ENCODE measurements around the gene HEATR5A. TPM values are rescaled to one million over a fixed set of nuclear protein-coding genes. Genes with fewer than 3 reads are reported as not detected.

HEATR5A gene
- total and polyA plus RNA-seq, 2 of the 13 experiments (the other 11 are each of a cell fraction or from before 2014, with no cell fraction given): 36.4 to 105 TPM

GRCh38 chr14:31256534-31257243, 163.7 kb downstream of the HEATR5A start (continued):
- TF ChIP-seq, protein P1, sequence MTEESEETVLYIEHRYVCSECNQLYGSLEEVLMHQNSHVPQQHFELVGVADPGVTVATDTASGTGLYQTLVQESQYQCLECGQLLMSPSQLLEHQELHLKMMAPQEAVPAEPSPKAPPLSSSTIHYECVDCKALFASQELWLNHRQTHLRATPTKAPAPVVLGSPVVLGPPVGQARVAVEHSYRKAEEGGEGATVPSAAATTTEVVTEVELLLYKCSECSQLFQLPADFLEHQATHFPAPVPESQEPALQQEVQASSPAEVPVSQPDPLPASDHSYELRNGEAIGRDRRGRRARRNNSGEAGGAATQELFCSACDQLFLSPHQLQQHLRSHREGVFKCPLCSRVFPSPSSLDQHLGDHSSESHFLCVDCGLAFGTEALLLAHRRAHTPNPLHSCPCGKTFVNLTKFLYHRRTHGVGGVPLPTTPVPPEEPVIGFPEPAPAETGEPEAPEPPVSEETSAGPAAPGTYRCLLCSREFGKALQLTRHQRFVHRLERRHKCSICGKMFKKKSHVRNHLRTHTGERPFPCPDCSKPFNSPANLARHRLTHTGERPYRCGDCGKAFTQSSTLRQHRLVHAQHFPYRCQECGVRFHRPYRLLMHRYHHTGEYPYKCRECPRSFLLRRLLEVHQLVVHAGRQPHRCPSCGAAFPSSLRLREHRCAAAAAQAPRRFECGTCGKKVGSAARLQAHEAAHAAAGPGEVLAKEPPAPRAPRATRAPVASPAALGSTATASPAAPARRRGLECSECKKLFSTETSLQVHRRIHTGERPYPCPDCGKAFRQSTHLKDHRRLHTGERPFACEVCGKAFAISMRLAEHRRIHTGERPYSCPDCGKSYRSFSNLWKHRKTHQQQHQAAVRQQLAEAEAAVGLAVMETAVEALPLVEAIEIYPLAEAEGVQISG (CRISPR knock-in tag; IDR thresholded peaks at IDR 0.05): no peak
- TF ChIP-seq ZNF468 (CRISPR knock-in tag; IDR thresholded peaks at IDR 0.05) (no peak), GFI1 (CRISPR knock-in tag; IDR thresholded peaks at IDR 0.05; ENCODE audit: borderline replicate concordance) (no peak), ZNF850 (CRISPR knock-in tag; conservative IDR thresholded peaks at IDR 0.05) (no peak), ZNF20 (CRISPR knock-in tag; IDR thresholded peaks at IDR 0.05) (no peak), ZNF749 (CRISPR knock-in tag; IDR thresholded peaks at IDR 0.05; ENCODE audit: borderline replicate concordance) (no peak), GPN1 (CRISPR knock-in tag; IDR thresholded peaks at IDR 0.05; ENCODE audit: borderline replicate concordance) (no peak), ZBTB4 (CRISPR knock-in tag; IDR thresholded peaks at IDR 0.05; ENCODE audit: borderline replicate concordance) (0 out of 2 replicates have a peak, but pooled peaks have one; percentile 45), ZNF547 (CRISPR knock-in tag; IDR thresholded peaks at IDR 0.05) (0 out of 2 replicates have a peak, but pooled peaks have one; percentile 63), SOX5 (CRISPR knock-in tag; IDR thresholded peaks at IDR 0.05; ENCODE audit: borderline replicate concordance) (no peak), ZNF772 (CRISPR knock-in tag; IDR thresholded peaks at IDR 0.05) (0 out of 2 replicates have a peak, but pooled peaks have one; percentile 46), ZNF792 (CRISPR knock-in tag; IDR thresholded peaks at IDR 0.05) (0 out of 2 replicates have a peak, but pooled peaks have one; percentile 31), ZSCAN31 (CRISPR knock-in tag; IDR thresholded peaks at IDR 0.05; ENCODE audit: low read depth) (peak; percentile 33; the same call in 1 of the 2 replicates), SKIL (CRISPR knock-in tag; IDR thresholded peaks at IDR 0.05; ENCODE audit: borderline replicate concordance) (no peak), TRIM22 (IDR thresholded peaks at IDR 0.05) (no peak), ZNF75D (CRISPR knock-in tag; IDR thresholded peaks at IDR 0.05; ENCODE audit: borderline replicate concordance) (no peak), KAT7 (CRISPR knock-in tag; IDR thresholded peaks at IDR 0.05; ENCODE audit: borderline replicate concordance) (no peak), KAT8 (CRISPR knock-in tag; IDR thresholded peaks at IDR 0.05) (0 out of 2 replicates have a peak, but pooled peaks have one; percentile 16), MIER3 (CRISPR knock-in tag; IDR thresholded peaks at IDR 0.05; ENCODE audit: borderline replicate concordance) (0 out of 2 replicates have a peak, but pooled peaks have one; percentile 23), NCOA2 (CRISPR knock-in tag; IDR thresholded peaks at IDR 0.05) (0 out of 2 replicates have a peak, but pooled peaks have one; percentile 24)
